NCI-H1694 (cell line): ENCODE data around the gene SLC35E1.
"Not testable (repeated sequence)": the region's sequence is repeated elsewhere in the genome, so short reads cannot be mapped to it uniquely, and the experiment has no call there.

Experiments
- DNase-seq: peaks from one replicate; lab custom pipeline; 2025; lab: John Stamatoyannopoulos, UW

The SLC35E1 gene

DNA sequence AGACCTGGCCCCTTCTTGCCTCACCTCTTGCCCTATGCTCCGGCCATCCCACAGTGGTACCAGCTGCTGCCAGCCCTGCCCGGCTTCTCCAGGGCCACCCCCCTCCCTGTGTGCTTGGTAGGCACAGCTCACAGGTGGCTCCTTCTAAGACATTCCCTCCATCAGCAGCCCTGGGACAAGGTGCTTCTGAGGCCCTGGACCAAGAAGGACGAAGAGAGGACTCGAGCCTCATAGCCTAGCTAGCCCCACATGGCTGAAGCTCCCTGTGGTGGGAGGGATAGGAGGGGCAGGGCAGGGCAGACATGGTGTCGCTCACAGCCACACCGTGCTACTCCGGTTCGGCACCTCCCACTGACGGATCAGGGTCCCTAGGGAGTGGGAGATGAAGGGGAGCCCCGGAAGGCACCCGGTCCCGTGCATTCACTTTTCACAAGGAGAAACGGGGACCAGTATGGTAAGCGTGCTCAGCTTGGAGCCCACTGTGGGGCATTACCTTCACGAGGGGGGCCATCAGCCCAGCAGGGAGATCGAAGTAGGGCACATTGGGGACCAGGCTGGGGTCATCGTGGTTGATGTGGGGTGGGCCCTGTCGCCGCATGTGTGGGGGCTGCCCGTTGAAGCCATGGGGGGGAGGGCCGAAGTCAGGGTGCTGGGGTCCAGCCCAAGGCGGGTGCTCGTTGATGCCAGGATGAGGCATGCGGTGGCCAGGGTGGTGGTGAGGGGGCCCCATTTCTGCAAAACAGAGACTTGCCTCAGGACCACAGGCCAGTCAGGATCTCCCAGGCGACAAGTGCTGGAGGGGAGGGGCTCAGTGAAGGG is 49.4 kb downstream of the SLC35E1 start:
- no peak for DNase-seq

DNA sequence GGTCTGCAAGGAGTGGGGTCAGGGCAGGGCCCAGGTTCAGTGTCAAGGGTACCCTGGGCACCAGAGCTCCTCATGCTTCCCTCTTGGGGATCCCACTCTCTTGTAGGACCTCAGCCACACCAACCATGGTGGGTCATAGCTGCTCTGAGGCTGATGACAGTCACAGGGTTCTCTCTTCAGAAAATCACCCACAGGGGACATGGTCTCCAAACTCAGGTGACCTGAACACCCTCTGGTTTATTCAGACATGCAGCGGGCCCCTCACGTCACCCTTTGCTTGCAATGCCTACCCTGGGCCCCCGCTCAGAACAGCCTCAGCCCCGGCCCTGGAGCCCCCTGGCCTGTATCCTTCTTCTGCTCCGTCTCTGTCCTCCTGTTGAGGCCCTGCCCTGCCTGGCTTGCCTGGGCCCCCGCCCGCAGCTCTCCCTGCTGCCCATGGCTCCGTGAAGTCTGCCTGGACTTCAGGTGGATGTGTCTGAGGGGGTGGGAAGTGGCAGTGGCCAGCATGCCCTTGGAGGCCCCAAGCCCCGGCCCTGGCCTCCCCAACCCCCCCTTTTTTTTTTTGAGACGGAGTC is 50.4 kb downstream of the SLC35E1 start:
- DNase-seq, result no peak

DNA sequence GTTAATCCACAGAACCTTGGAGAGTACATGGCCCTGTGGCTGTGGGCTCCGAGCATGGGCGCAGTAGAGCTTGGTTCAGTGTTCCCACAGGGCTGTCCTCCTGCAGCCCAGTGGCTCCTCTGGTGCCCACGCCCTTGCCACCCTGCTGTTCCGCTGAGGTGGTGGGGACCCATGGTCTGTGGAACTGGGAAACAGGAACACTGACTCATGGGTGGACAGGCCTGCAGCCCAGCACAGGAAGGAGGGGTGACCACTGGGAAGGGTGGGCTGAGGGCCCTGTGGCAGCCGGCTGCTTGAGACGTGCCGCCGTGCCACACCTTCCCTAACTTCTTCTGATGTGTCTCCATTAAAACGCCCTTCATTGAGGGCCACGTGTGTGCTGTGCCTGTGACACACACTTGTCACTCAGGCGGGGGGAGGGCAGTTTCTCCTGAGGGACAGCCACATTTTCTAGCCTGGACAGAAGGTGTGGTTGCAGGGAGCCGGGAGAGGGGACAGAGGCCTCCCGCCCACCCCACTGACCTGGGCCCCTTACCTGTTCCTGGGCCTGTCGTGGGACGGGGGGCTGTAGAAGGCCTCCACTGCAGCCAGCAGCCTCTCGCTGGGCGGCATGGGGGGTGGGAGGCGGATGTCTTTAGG is 51.1 kb downstream of the SLC35E1 start:
- no peak for DNase-seq

DNA sequence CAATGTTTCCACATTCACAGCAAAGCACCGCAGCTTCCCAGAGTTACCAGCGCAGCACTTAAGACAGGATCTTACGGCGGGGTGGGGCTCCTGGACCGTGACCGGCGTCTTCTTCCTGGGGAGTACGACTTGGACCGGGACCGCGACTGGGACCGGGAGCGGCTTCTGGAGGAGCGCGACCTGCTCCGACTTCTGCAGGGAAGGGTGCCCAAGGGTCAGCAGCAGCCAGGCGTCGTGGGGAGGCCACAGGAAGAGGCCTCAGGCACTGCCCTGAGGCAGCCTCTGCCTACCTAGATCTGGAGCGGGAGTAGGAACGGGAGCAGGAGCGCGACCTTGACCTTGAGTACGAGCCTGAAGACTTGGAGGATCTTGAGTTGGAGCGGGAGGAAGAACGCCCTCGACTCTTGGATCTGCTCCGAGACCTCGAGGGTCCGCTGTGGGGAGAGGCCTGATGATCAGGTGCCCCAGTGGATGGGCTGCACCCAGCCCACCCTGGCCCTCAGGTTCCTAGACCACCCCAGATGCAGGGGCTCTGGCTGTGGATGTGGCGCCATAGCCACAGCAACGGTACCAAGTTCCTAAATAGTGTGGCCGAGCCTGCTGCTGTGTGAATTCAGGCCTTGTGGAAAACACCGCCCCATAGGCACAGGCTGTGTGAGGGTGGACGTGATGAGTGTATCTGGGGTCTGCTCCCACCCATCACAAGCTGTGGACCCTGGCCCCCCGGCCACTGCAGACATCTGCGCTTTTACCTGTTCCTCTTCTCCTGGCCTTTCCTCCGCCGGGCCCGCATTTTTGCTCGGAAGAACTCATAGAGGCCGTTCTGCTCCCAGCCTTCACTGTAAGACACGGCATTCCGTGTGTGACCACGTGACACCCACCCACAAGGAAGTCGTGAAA is 51.9 kb downstream of the SLC35E1 start:
- no peak for DNase-seq

DNA sequence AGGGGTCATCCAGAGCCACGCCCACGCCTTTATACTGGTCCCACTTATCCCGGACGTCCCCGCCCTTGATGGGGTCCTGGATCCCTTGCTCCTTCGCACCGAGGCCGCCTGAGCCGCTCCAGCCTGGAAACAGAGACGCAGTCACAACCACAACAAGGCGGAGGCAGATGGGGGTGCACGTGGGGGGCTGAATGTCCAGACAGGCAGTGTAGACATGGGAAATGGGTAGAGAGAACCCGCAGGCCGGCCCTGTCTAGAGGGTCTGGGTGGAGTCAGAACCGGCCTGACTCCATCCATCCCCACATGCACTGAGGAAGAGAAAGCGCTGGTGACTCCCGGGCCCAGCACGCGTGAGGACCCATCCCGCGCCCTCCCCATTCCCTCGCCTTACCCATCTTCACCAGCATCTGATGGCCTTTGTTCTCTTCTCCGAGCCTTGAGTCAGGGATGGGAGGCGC is 53.0 kb downstream of the SLC35E1 start:
- DNase-seq, result no peak

DNA sequence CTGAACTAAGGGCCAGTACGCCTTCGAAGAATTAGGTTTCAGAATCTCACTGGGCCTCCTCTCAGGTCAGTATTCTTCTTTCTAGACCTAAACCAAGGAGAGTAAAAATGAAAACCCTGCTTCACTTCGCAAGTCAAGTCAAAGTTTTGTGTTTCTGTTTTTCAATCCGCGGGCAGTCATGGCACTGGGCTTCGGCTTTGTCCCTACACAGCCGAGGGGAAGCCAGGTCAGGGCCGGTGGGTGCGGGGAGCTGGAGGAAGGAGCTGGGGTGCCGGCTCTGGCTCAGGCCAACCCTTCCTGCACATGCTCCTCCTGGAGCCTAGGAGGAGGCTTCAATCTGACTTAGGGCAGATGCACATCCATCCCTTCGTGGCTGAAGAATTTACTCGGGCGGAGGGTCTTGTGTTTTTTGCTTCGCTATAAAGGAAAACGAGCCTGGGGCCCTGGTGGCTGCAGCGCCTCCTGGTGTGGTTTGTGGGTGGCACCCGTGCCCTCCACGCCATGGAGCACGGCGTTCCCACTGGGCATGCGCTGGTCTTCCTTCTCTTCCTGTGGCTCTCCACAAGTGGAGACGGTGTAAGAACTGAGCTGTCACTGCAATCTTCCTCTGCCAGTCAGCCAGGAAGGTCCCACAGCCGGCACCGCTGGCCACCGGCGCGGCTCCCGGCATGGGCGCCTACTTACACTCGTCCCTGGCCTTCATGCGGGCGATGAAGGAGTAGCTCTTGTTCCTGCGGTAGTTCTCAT is 53.6 kb downstream of the SLC35E1 start:
- no peak for DNase-seq

DNA sequence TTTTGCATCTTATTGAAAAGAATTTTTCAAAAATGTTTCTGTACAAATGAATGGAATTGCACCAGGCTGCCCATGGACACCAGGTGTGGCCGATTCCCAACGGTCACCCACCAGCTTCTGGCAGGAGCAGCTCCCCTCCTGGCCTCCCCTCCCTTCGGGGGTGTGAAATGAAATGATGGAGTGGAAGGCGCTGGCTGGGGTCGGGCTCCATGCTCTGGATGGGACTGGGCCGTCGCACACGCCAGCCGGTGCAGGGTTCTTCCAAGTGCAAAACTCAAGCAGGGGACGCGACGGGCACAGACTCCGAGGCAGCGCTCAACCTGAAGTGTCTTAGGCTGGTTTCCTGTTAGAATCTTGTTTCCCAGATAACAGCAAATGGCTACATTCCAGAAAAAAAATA is 54.2 kb downstream of the SLC35E1 start:
- DNase-seq, result no peak

DNA sequence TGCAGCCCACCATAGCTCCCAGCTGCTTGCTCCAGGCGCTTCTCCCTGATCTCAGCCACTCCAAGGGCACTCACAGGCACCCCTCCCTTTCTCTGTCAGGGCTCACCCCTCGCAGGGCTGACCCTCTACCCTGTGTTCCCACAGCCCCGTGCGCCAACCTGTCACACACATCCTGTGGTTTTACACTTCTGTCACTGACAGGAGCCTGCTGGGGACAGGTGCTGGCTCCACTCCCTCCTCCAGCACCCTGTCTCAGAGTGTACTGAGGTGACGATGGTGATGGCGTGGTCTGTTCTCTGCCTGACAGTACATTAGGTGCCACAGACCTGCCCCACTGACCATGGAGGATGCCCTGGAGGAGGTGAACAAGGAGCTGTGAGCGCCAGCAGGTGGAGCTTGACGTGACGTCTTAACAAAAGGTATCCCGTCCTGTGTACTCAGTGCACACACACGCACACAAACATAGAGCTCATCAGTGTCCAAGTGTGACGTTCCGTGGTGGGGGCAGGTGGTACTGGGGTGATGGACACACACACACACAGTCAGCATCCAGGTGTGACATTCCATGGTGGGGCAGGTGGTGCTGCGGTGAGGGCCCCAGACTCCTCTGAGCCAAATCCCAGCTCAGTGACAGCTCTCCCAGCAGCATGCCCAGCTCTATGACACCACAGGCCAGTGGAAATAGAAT is 55.1 kb downstream of the SLC35E1 start:
- no peak for DNase-seq

DNA sequence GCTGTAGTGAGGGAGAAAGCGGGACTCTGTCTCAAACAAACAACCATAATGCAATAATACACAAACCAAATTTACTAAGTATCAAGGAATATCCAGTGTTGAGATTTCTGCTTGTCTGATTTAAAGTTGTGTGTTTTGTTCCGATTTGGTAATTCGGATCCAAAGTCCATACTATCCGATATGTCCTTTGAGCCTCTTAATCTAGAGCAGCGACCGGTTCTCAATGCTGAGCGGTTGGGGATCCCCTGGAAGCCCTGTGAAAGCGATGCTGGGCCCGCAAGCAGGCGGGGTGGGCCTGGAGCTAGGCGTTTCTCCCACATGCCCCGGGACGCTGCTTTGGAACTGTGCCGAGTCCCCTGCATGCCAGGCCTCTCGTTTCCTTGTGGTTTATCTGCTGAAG is 55.8 kb downstream of the SLC35E1 start:
- DNase-seq, result no peak

DNA sequence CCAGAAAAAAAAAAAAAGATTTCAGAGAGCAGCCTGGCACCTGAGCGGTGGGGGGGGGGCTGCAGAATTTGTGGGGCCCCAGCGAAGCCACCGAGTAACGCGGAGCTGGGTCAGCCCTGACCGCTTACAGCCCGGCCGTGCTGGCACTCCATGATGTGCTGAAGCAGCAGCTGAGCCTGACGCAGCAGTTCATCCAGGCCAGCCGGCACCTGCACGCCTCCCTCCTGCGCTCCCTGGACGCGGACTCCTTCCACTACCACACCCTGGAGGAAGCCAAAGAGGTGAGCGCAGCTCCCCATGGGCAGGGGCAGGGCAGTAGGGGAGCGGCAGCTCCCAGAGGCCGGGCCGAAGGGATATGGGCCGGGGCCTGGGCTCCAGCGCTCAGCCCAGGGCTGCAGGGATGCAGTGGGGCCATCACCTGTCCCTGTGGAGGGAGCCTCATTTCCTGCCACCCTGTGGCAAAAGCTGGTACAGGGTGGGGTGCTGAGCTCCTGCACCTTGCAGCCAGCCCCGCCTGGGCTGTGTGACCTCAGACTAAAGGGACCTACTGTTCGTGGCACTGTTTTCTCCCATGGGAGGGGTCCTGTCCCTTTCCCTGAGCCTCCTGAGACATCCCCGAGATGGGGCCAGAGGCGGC is 57.7 kb downstream of the SLC35E1 start:
- DNase-seq, result no peak

DNA sequence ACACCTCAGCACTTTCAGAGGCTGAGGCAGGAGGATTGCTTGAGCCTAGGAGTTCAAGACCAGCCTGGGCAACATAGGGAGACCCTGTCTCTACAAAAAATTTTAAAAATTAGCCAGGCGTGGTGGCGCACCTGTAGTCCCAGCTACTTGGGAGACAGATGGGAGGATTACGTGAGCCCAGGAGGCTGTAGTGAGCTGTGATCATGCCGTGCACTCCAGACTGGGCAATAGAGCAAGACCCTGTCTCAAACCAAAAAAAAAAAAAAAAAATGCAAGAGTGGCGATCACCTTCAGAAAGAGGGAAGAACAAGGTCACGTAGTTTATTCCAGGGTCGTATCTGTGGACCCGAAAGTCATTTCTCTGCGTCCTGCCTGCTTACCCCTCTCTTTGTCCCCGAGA is 59.6 kb downstream of the SLC35E1 start:
- not testable (repeated sequence) for DNase-seq

DNA sequence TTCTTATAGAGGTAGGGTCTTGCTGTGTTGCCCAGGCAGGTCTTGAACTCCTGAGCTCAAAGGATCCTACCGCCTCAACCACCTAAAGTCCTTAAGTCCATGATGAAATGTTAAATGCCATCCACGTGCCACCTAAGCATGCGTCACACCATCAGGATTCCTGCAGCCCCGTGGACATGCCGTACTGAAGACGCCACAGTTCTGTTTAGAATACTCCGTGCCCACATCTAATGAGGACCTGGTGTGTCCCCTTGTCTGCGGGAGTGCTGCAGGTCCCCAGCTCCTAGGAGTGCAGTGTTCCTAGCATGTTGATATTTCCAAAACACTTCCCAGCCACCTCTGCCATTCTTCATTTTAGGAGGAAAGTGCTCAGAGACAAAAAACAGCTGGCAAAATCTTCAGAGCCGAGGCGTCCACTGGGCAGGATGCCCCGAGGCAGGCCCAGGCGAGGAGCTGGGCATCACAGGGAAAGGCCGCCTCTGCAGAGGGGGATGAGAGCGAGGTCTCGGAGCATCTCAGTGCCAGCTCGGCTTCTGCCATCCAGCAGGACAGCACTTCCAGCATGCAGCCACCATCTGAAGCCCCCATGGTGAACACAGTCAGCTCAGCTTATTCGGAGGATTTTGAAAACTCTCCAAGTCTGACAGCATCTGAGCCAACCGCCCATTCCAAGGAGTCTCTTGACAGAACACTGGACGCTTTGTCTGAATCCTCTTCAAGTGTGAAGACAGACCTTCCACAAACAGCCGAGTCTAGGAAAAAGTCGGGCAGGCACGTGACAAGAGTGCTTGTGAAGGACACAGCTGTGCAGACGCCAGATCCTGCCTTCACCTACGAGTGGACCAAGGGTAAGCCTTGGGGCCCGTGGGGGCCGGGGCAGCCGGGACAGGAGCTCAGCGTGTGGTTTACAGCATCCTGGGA is 62.8 kb downstream of the SLC35E1 start:
- no peak for DNase-seq

DNA sequence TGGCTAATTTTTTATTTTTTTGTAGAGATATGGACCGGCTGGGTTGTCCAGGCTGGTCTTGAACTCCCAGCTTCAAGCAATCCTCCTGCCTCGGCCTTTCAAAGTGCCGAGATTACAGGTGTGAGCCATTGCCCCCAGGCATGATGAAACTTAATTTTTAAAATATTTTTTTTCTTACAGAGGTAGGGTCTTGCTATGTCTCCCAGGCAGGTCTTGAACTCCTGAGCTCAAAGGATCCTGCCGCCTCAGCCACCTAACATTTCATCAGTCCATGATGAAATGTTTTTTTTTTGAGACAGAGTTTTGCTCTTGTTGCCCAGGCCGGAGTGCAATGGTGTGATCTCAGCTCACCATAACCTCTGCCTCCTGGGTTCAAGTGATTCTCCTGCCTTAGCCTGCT is 63.7 kb downstream of the SLC35E1 start:
- no peak for DNase-seq

DNA sequence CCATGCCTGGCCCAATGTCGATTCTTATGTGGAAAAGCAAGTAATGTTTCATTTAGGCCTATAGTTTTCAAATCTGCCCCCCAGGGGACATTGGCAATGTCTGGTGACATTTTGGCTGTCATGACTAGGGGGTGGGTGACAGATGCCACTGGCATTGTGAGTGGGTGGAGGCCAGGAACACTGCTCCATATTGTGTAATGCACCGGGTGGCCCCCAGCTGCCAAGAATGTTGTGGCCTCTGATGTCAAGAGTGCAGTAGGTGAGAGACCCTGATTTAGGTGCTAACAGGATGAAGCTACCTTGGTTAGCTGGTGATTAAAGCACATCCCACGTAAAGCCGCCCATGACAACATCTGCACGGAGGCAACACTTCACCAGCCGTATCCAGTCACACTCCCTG is 65.3 kb downstream of the SLC35E1 start:
- no peak for DNase-seq

DNA sequence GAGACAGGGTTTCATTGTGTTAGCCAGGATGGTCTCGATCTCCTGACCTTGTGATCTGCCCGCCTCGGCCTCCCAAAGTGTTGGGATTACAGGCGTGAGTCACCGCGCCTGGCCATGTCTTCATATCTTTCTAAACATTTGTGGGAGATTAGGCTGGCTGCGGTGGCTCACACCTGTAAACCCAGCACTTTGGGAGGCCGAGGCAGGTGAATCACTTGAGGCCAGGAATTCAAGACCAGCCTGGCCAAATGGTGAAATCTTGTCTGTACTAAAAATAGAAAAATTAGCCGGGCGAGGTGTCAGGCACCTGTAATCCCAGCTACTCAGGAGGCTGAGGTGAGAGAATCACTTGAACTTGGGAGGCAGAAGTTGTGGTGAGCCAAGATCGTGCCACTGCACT is 66.1 kb downstream of the SLC35E1 start:
- not testable (repeated sequence) for DNase-seq

DNA sequence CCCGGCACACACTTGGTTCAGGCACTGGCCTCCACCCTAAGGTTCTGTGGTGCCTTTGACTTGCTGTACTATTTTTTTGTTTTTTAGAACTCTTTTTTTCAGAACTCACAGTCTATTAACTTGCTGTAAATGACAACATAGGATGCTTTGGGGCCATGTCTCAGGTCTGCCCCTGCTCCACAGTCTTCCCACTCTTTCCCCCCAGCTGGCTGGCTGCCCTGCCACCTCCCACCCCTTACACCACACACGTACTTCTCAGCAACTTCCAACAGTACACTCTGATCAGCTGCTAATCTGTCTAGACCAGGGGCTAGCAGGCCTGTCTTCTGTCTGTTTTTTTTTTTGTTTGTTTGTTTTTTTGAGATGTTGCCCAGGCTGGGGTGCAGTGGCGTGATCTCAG is 67.9 kb downstream of the SLC35E1 start:
- no peak for DNase-seq
